Renal pelvis (tissue), 4 donors: ENCODE measurements around the gene ADM2. TPM values are rescaled to one million over a fixed set of nuclear protein-coding genes. Genes with fewer than 3 reads are reported as not detected.

Source experiments
- DNase-seq: peaks from one replicate; pipeline ENCODE4 v3.0.0-alpha.2; 2013
- polyA plus RNA-seq, 3 donors: library from polyadenylated mRNA; unstranded; fragments of 120-200 nt; gene quantifications; one replicate each; pipeline ENCODE4 v1.2.1, GENCODE V29; 2013; ENCODE audit not compliant: insufficient read length in 3 of 3

Gene ADM2
- polyA plus RNA-seq, 3 donors: 4.4 to 6.0 (median 5.7) TPM

DNA sequence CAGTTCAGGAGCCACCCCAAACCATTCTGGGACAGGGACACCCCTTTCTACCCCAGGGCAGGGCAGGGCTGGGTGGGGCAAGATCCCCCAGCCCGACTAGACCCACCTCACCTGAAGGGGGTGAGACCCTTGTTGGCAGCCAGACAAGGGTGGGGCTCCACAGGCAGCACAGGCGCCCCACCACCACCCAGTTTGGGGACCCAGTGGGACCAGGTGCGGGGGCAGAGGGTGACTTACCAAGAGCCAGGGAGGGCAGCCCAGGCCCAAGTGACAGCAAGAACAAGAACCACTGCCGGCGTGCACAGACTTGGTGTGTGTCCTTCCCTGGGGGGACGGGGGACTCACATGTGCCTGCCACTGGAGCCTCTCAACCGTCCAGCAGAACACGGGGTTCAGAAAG, 2.2 kb downstream of the ADM2 start:
- DNase-seq: no peak

DNA sequence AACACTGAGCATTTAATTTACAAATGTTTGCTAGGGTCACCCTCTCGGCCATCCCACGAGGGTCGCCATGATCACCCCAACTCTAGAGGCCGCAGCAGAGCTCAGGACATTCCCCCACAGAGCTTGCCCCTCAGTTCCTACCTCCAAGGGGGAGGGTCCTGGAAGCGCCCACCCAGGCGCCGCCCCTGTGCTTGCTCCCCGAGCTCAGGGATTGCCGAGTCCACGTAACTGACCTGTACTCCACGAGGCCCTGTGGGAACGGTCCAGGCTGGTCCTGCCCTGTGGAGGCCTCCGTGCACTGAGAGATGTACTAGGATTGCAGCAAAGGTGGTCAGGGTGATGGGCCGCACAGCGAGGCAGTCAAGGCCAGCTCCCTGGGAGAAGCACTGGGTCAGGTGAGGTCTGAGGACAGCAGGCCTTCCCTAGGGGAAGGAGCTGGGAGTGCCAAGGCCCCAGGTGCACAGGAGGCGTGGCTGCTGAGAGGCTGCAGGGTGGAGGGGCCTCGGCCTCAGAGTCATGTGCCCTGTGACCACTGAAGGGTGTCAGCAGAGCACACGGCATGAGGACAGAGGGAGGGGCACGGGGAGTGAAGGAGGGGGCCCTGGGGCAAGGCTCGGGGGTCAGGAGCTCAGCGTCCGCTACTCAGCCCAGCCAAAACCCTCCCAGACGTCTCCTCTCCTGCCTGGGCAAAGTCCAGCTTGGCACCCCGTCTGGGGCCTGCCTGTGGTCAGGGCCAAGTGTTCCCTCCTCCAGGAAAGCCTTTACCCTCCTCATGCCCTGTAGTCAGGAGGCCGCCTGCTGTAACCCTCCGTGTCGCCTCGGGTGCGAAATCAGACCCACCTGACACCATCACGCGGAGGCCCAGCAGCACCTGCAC, 2.9 kb downstream of the ADM2 start:
- no peak for DNase-seq

DNA sequence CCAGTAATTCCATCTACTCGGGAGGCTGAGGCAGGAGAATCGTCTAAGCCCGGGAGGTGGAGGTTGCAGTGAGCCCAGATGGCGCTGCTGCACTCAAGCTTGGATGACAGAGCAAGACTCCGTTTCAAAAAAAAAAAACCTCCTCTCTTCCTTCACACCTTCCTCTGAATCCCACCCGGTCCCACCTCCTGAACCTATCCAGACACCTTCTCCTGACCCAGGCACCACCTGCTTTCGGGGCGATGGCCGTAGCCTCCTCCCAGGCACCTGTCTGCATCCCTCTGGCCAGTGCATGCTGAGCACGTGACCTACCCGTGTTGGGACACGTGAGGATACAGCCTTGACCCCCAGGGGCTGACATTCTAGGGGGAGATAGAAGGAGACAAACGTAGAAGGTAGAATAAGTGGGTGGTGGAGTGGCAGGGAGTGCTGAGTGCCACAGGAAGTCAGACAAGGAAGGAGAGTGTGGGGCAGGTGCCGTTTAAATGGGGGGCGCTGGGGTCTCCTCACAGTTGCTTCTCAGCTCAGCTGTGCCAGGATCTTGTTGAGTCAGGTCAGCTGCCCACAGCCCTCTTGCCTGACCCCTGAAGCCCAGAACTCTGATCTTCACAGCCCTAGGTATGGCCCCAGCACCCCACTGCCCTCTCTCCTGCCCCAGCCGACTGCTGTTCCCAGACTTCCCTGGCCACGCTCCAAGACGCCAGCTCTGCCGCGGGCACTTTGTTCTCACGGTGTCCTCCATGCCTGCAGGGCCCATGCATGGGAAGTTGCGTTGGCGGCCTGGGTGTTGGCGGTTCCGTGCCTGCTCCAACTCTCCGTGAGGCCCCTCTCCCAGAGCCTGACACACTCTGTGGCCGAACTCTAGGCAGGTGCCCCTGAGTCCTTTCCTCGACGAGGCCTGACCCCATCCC, 4.1 kb downstream of the ADM2 start:
- DNase-seq: no peak

DNA sequence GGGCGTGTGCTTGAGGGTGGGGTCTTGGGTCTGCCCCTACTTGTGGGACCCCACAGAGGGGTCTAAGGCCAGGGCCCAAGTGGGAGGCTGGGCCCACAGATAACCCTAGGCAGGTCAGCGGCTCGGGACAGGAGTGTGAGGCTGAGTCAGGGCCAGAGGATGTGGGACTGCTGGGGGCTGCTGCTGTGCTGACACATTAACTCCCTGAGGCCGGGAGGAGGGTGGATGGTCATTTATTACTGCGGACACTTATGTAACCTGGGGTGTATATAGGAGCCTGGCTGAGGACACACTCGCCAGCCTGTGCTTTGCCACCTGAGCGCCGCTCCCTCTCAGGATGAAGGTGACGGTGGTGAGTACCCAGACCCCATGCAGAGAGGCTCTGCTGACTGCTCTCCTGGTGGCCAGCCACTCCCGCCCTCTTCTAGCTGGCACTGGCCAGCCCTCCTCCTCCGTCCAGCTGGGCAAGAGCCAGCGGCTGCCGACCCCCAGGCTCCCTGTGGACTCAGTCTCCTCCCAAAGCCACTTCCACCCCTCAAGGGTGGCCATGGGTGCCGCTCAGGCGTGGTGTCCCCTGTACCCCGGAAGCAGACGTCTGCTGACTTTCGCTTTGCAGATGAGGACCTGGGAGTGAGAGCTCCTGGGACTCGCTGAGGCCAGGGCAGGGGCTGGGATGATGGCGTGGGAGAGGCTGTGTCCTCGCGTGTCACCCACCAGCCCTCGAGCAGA, 5.4 kb downstream of the ADM2 start, which contains the start of gene MIOX:
Gene MIOX, plus strand, starts transcription at position 299 of the 729 bp plus-strand sequence. Its CDS starts 39 bp downstream, at position 338.
- DNase-seq: no peak

DNA sequence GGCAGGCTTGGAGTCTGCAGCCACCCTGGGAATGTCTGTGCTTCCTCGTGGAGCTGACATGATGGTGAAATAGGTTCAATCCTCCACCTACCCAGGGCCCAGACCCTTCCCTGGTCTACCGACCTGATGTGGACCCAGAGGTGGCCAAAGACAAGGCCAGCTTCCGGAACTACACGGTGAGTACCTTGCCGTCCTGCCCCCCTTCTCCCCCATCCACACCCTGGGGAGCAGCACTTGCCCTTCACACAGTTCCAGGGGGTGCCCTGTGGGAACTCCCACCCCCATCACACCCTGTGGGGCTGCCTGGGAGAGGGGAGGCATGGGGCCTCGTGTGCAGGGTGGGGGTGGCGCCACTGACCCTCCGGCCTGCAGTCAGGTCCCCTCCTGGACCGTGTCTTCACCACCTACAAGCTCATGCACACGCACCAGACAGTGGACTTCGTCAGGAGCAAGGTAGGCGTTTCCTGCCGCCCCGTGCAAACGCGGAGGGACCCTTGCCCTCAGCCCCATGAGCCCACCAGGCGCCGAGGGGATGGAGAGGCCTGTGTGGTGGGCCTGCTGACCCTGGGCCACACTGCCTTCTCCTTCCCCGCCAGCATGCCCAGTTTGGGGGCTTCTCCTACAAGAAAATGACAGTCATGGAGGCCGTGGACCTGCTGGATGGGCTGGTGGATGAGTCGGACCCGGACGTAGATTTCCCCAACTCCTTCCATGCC, 6.1 kb downstream of the ADM2 start:
- DNase-seq: no peak

DNA sequence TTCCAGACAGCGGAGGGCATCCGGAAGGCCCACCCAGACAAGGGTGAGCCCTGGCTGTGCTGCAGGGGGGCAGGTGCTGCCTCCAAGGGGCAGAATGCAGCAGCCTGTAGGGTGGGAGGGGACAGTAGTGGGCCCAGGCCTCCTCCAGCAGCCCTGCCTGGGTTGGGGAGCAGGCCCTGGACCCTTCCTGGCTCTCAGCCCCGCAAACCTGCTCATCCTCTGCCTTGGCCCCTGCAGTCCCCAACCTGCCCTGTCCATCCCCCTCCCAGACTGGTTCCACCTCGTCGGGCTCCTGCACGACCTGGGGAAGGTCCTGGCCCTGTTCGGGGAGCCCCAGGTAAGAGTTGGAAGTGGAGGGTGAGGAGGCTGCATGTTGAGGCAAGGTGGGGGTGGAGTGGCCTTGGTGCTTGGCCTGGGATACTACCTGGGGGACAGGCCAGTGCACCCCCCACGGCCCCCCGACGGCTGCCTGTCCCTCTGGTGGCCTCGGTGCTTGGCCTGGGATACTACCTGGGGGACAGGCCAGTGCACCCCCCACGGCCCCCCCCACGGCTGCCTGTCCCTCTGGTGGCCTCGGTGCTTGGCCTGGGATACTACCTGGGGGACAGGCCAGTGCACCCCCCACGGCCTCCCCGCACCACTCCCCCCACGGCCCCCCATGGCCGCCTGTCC, 6.8 kb downstream of the ADM2 start:
- no peak for DNase-seq

DNA sequence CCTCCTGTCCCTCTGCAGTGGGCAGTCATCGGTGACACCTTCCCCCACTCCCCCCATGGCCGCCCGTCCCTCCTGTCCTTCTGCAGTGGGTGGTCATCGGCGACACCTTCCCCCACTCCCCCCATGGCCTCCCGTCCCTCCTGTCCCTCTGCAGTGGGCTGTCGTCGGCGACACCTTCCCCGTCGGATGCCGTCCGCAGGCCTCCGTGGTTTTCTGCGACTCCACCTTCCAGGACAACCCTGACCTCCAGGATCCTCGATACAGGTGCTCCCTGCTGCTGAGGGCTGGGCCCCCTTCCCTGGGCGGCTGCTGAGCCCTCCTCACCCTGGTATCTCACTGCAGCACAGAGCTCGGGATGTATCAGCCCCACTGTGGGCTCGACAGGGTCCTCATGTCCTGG, 7.5 kb downstream of the ADM2 start:
- DNase-seq: no peak

DNA sequence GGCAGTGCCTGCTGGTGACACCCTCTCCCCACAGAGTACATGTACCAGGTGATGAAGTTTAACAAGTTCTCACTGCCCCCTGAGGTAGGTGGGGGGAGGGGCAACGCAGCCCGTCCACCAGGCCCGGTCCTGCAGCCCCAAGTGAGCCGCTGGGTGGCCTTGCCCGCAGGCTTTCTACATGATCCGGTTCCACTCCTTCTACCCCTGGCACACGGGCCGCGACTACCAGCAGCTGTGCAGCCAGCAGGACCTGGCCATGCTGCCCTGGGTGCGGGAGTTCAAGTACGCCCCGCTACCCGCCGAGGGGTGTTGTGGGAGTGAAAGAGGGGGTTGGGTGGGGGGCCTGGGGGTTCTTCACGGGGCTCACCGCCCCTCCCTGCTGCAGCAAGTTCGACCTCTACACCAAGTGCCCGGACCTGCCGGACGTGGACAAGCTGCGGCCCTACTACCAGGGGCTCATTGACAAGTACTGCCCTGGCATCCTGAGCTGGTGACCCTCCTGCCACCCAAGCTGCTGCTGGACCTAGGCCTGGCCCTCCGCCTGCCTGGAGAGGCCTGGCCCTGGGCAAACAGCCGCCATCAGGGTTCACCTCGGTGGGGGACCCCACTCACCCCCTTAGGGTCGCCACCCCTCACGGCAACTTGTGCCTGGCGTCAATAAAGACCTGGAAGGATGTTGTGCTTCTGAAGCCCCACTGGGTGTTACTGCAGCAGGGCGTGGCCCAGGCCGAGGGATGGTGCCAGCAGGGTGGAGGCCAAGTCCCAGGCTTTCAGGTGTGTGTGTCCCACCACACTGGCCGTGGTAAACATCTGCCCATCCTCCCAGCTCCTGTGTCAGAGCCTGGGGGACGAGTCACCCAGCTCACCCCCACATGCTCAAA, 8.3 kb downstream of the ADM2 start:
- DNase-seq: no peak

DNA sequence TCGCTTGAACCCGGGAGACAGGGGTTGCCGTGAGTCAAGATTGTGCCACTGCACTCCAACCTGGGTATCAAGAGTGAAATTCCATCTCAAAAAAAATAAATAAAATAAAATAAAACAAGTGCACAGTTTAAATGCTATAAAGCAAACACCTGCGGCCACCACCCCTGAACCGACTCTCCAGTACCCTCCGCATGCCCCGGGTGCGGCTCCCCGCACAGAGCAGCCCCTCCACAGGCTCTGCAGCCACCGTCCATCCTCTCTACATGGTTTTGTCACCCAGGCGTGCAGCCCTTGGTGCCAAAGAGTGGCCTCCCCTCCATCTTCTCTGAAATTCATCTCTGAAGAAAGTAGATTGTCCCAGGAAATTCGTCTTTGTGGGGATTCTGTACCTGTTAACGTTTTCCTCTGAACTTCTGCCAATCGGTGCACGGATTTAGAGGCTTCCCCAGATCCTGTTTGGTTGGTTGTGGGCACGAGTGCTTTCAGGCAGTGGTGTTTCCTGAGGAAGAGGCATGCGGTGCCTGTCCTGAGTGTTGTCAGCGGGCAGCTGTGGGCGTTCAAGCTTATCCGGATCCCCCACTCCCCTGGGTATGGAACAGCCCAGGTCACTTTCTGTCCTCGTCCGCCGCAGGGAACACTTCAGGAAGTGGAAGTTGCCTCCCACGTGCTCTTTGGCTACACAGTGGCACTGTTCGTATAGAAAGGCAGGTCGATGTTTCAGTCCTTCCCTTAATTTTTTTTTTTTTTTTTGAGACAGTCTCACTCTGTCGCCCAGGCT, 9.4 kb downstream of the ADM2 start:
- DNase-seq: no peak

DNA sequence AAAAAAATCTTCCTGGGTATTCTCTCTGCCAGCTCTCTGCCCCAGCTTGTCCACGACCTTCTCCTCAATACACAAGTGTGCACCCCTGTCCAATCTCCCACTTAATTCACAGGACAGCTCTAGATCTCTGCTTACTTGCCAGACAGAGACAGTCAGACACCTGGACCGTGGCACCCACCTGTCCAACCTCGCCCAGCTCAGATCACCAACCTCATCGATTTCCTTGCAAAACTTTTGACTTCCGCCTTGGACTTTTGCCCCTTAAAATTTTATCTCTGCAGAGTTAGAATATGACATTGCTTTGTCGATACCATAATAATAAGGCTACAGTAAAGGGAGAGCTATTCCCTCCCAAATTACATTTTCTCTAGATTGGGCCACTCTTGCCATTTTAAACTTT, 15.8 kb downstream of the ADM2 start:
- DNase-seq: no peak

DNA sequence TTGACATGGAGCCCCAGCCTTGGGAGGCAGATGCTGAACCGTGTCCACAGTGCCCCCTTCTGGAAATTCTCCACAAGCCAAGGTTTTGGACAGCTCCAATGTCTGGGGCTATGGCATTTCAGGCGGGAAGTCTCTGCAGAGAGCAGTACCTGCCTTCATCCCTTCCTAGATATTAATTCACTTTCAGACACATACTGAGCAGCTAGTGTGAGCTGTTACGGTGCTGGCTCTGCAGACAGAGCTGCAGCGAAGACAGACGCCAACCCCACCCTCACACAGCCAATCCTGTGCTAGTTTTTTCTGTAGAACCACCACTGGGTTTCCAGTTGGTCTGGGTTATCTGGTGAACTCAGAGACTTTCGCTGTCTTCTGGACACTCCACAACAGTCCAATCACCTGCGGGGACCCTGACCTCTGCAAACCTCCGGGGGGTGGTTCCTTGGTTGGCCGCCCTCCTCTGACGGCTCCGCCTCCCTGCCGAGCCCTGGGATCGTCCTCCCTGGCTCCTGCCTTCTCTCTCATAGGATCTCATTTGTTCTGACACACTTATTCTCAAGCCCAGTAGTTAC, 17.1 kb downstream of the ADM2 start:
- DNase-seq: no peak

DNA sequence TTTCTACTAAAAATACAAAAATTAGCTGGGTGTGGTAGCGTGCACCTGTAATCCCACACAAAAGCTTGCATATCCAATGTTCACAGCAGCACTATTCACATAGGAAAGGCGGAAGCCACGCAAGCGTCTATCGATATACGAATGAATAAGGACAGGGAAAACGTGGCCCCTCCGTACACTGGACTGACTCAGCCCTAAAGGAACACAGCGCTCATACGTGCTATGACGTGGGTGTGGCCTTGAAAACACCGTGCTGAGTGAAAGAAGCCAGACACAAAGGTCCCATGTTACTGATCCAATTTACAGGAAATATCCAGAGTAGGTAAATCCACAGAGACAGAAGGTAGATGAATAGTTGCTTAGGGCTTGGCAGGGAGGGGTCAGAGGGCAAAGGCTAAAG, 19.1 kb downstream of the ADM2 start:
- no peak for DNase-seq

DNA sequence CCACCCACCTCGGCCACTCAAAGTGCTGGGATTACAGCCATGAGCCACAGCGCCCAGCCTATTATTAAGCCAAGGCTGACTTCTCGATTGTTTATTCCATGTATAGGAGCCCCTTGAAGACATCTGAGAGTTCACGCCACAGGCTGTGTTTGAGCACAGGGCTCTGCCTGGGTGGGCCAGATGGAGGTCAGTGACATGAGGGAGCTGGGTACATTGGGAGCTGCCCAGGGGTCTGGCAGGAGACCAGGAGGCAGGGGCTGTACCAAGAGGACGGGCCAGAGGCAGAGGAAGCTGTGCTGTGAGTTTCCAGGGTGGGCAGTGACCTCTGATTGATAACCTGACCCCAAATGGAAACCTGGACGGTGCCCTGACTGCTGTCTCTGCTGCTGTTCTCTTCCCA, 20.8 kb downstream of the ADM2 start:
- no peak for DNase-seq

DNA sequence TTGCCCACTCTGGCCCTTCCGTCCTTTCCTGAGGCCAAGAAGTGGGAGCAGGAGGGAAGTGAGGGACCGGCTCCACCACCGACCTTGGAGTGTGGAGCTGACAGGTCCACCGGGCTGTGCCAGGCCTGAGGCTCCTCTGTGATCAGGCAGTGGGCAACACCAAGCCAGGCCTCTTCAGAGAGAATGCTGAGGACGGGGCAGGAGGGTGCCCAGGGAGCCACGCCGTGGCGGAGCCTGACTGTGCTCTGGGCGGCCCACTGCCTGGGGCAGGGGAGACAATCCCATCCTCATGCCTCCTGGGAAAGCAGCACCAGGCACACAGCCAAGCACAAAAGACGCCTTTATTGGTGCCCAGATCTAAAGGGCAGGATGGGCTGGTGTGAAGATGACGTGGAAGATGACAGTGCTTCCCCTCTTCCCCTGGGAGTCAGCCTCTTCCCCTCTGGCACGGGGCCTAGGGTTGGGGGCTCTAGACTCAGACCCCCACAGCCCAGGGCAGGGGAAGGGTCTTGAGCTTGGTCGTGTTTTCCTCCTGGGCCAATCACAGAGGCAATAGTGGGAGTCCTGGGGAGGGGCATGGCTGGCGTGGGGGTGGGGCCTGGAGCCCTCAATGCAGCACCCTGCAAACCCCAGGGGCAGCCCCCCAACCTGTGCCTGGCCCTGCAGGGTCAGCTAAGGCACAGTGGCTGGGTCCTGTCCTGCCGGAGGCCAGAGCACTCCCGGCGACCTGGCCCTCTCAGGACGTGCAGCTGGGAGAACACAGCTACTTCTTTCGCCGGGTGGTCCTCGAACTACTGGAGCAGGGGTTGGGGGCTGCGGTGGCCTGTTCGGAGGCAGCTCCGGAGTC, 21.5 kb downstream of the ADM2 start:
- DNase-seq: no peak

DNA sequence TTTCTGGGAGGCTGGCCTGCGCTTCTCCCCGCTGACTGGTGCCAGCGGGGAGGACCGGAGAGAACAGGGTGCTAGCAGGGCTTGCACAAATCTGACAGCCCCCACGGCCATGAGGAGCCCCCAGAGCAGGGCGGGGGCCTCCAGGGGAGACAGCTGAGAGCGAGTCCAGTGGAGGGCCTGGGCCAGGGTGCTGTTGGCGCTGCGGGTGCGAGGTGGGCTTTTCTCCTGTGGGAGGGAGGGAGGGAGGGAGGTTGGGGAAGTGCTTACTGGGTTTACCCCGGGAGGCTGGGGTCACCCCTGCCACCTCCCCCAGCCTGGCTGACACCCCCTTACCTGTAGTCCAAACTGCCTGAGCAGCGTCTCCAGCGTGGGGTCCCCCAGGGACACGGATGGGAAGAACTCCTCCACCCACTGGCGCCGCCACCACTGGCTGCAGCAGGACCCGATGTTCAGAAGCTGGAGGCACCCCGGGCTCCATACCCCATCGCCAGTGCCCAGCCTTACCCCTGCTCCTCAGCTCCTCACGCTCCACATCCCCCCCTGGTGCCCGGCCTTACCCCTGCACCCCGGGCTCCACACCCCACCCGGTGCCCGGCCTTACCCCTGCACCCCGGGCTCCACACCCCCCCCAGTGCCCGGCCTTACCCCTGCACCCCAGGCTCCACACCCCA, 22.3 kb downstream of the ADM2 start:
- DNase-seq: no peak

DNA sequence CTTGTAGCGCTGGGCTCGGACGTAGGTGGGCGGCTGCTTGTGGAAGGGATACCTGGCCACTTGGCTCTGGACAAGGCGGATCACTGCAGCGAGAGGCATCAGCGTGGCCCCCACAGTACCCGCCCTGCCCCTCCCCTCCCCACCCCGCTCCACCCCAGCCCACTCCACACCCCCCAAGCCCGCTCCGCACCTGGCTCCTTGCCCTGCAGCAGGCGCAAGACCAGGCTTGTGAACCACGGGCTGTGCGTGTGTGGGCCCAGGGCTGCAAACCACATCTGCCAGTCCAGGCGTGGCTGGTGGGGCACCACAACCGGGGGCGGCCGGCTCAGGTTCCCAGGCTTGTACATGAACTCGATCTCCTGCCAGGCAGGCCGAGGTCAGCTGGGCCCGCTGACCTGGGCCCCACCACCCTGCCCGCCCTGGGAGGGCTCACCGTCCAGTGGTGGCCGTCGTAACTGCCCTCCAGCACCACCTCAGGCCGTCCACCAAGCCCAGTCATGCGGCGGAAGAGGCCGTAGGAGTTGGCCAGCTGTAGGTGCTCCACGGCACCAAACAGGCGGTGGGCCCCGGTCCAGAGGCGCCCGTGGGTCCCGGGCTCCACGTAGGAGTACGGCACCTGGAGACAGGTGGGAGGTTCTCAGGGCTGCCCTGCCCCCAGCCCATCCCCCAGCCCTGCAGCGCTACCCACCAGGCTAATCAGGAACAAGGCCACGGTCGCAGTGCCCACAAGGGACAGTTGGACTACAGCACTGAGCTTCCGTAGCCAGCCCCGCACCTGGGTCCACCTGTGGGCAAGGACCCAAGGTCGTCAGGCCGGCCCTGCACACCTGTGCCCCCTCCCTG, 23.2 kb downstream of the ADM2 start:
- no peak for DNase-seq
